Right lobe of liver (tissue), 6 donors: ENCODE measurements around the gene IGF2. TPM values are rescaled to one million over a fixed set of nuclear protein-coding genes. Genes with fewer than 3 reads are reported as not detected.

Source experiments
- ATAC-seq, 4 donors: fragments of 200-7000 bp; cut with Tn5 transposase; one replicate each; pipeline ENCODE4 v1.9.1; 2020; ENCODE audit warnings: mild to moderate bottlenecking in 4 of 4, moderate library complexity in 4 of 4
- DNase-seq, 3 donors: peaks; one replicate each; pipeline ENCODE4 v3.0.0-alpha.2; 2020
- H3K27ac ChIP-seq, 3 donors: fragments of 200-600 bp; one replicate each; pipeline ENCODE4 v1.8.0; 2022
- H3K27me3 ChIP-seq, 2 donors: fragments of 200-600 bp; one replicate each; pipeline ENCODE4 v1.8.0; 2022
- H3K36me3 ChIP-seq, 4 donors: fragments of 200-600 bp; sonication (generic) in 1 of 4; one replicate each; pipeline versions ENCODE4 v1.5.1 to v1.8.0; 2017 to 2022; ENCODE audit warnings: control low read depth in 1 of 4
- H3K4me1 ChIP-seq, 4 donors: fragments of 200-600 bp; sonication (generic) in 1 of 4; one replicate each; pipeline versions ENCODE4 v1.5.1 to v1.8.0; 2017 to 2022; ENCODE audit warnings: control low read depth in 1 of 4
- H3K4me3 ChIP-seq, 3 donors: fragments of 200-600 bp; one replicate each; pipeline ENCODE4 v1.8.0; 2022
- H3K9me3 ChIP-seq, 4 donors: fragments of 200-600 bp; sonication (generic) in 1 of 4; one replicate each; pipeline versions ENCODE4 v1.5.1 to v1.8.0; 2017 to 2022; ENCODE audit warnings: control low read depth in 1 of 4
- CTCF ChIP-seq, 4 donors: fragments of 200-600 bp in 3 of 4; fragments of 450-650 bp in 1 of 4; IDR thresholded peaks; one replicate each; pipeline versions ENCODE4 v1.5.1 to v1.8.0; 2016 to 2022; ENCODE audit warnings: antibody characterized with exemption in 4 of 4, mild to moderate bottlenecking in 2 of 4
- POLR2A ChIP-seq: fragments of 450-650 bp; IDR thresholded peaks from one replicate; pipeline ENCODE4 v1.6.1; 2017; ENCODE audit warnings: antibody characterized with exemption, mild to moderate bottlenecking
- WGBS: methylation state at CpG from one replicate; pipeline ENCODE4 v1.1.6; 2018; ENCODE audit warnings: low coverage, low lambda C conversion rate; ENCODE audit not compliant: insufficient coverage; ENCODE audit errors: missing lambda C conversion rate; 5-methylcytosine and 5-hydroxymethylcytosine counted together
- intact Hi-C, 2 donors: fragments of 100-400 bp; cut with DNase I; formaldehyde crosslinking; loops; one replicate each; pipeline versions ENCODE4 v1.11.2 to v1.14.1; 2022
- total RNA-seq, 6 experiments: library from RNA; depleted of rRNA in 2 of 6; stranded (reverse); fragments of >200 nt in 2 of 6; fragmentation: NEBNext Ultra II Directional in 3 of 6; extraction: Animal tissue kit (Norgen Biotek cat#: 25700) in 3 of 6; gene quantifications; one replicate each; pipeline versions ENCODE4 v1.1.0 to v1.2.4, GENCODE V29; 2016 to 2023
- donor health status: DM: no; HTN: yes; CAD: no.
- donor health status: DM: no; HTN: no; CAD: no.
- donor health status: DM: no; HTN: no; CAD: no.
- donor health status: DM: no; HTN: yes; CAD: no.
- donor health status: DM: no; HTN: yes; CAD: no.

Gene IGF2
- total RNA-seq, 6 experiments from 2014 or later, result 86.6 to 289 (median 177) TPM

GRCh38 chr11:2176389-2176900, 37.3 kb upstream of the IGF2 start:
- TF ChIP-seq POLR2A, result no peak
- no peak for TF ChIP-seq CTCF (IDR thresholded peaks at IDR 0.05)
- H3K4me3 ChIP-seq, result no peak overlapping the region
- WGBS, result no CpG with 5 or more reads among the region's 14 CpGs
- no peaks in the 10 kb centered on the region for H3K36me3 ChIP-seq
- intact Hi-C loops, result no loop called here
- no peaks in the 10 kb centered on the region for H3K9me3 ChIP-seq
- H3K27ac ChIP-seq, result no peak overlapping the region
- ATAC-seq (no peak), DNase-seq (no peak)
- H3K4me1 ChIP-seq, result no peaks in the 10 kb centered on the region
- no peaks in the 10 kb centered on the region for H3K27me3 ChIP-seq

GRCh38 chr11:2175659-2176058, 36.5 kb upstream of the IGF2 start:
- intact Hi-C loops, result no loop called here
- Histone ChIP-seq H3K9me3 (no peaks in the 10 kb centered on the region), H3K27me3 (no peaks in the 10 kb centered on the region), H3K4me3 (no peak overlapping the region), H3K4me1 (no peaks in the 10 kb centered on the region), H3K27ac (no peak overlapping the region), H3K36me3 (no peaks in the 10 kb centered on the region)
- ATAC-seq, result no peak
- no peak for DNase-seq
- 32% methylated on average over 4 of the region's 13 CpGs for WGBS
- TF ChIP-seq CTCF (IDR thresholded peaks at IDR 0.05), result no peak
- TF ChIP-seq POLR2A, result no peak

GRCh38 chr11:2174361-2174760, 35.2 kb upstream of the IGF2 start:
- DNase-seq, result no peak
- TF ChIP-seq POLR2A (no peak), CTCF (IDR thresholded peaks at IDR 0.05) (no peak)
- ATAC-seq, result no peak
- no peak overlapping the region for H3K4me3 ChIP-seq
- intact Hi-C loops, result no loop called here
- H3K9me3 ChIP-seq, result no peaks in the 10 kb centered on the region
- peaks cover 0 to 3% (median 0%) of the 10 kb centered on the region in 4 donors for H3K4me1 ChIP-seq
- no peak overlapping the region for H3K27ac ChIP-seq
- no peaks in the 10 kb centered on the region for H3K27me3 ChIP-seq
- H3K36me3 ChIP-seq, result no peaks in the 10 kb centered on the region
- WGBS, result no CpG with 5 or more reads among the region's 11 CpGs

GRCh38 chr11:2173761-2174160, 34.6 kb upstream of the IGF2 start:
- Histone ChIP-seq H3K4me1 (peaks cover 0 to 9% (median 0%) of the 10 kb centered on the region in 4 donors), H3K27me3 (no peaks in the 10 kb centered on the region), H3K27ac (no peak overlapping the region), H3K36me3 (no peaks in the 10 kb centered on the region), H3K4me3 (no peak overlapping the region), H3K9me3 (no peaks in the 10 kb centered on the region)
- DNase-seq (no peak), ATAC-seq (no peak)
- 52% methylated on average over 2 of the region's 11 CpGs for WGBS
- intact Hi-C loops, result no loop called here
- no peak for TF ChIP-seq POLR2A
- no peak for TF ChIP-seq CTCF (IDR thresholded peaks at IDR 0.05)
